Right forelimb (tissue), 1 donor: ENCODE measurements around the gene RHCE.
"Not testable (repeated sequence)": the region's sequence is repeated elsewhere in the genome, so short reads cannot be mapped to it uniquely, and the experiment has no call there.

Experiments
- DNase-seq: peaks from one replicate; pipeline ENCODE4 v3.0.0-alpha.2; 2018

The RHCE gene

DNA sequence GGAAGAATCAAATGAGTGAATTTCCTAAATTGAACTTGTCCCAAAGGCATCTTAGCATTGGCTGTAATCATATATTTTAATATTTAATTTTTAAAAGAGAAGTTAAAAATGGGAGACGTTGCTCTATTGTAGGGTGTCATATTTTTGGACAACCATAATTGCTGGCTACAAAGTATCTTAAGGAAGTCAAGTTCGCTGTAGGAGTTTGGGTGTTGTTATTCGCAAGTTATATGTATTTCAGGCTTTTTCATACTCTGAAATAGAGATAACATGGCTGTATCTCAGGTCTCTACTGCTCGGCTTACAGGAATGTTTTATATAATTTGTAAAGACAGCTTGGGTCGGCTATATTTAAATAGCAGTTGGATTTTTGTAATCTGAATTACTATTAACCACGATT is 81.6 kb downstream of the RHCE start:
- DNase-seq: no peak

DNA sequence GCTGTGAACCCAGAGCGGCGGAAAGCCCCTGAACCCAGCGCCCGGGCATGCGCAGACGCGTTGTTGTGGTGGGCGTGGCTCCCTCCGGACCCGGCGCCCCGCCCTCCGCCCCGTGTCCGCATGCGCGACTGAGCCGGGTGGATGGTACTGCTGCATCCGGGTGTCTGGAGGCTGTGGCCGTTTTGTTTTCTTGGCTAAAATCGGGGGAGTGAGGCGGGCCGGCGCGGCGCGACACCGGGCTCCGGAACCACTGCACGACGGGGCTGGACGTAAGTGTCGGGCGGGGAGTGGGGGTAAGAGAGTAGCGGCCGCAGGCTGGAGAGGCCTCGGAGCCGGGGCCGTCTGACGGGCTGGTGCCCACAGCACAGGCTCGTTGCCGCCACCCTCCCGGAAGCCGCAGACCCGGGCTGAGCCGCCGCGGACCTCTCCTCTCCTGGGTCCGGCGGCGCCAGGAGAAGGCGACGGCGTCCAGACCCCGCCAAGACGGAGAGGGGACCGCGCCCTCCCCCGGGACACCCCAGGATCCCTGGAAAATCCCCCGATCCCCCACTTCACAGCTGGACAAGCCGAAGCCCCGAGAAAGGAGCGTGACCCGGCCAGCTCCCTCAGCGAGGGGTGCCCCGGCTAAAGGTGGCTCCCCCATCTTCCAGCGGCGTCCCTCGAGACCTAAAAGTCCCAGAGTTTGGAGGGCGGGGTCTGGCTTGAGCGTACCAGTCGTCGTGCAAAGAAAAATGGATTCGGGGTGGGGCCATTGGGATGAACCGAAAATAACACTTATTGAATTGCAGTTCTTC is 82.2 kb downstream of the RHCE start, which contains the start of gene TMEM50A:
Gene TMEM50A, plus strand, starts transcription at position 147 of the 794 bp plus-strand sequence. CDS start 2,153 bp downstream, outside the sequence.
- DNase-seq: peak; percentile 94

DNA sequence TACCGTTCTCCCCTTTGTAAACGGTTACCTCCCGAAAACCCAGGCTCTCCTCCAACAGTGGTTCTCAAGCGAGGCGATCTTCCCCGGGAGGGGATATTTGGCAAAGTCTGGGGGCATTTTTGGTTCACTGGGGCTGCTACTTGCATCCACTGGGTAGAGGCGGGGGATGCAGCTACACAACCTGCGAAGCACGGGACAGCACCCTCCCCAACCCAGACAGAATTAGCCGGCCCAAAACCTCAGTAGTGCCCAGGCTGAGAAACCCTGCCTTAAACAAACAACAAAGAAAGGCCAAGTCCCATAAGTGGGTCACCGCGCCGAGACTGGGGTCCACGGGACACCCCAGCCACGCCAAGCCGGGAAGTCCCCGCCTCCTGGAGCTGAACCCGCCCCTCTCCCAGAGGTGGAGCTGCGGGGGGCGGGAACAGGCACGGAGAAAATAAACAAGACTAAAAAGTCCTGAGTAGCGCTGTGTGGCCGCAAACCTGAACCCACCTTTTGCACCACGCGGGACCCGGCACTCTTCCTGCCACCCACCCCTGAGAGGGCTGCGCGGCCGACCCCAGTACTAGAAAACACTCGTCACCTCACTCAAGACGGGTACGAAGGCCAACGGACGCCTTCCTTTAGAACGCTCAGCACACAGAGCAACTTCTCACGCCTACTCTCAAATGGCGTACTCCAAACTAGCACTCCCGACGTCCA is 83.0 kb downstream of the RHCE start:
- not testable (repeated sequence) for DNase-seq

DNA sequence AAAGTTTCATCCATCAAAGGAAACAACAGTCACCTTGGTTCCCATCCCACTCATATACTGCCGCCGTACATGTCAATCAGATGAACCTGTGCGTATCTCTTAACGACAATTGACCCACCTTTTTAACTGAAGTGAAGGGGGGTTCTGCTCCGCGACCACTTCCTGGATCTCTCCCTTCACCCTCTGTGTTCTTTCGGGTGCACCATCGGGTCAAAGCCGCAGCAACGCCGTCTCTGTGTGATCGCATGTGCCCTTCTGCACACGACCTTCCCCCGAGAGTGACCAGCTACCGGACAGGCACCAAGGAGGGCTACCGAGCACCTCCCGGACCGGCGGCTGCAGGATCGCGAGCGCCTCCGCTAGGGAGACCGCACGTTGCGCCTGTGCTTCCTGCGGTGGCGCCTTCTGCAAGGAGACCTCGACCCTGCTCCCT is 83.7 kb downstream of the RHCE start:
- not testable (repeated sequence) for DNase-seq

DNA sequence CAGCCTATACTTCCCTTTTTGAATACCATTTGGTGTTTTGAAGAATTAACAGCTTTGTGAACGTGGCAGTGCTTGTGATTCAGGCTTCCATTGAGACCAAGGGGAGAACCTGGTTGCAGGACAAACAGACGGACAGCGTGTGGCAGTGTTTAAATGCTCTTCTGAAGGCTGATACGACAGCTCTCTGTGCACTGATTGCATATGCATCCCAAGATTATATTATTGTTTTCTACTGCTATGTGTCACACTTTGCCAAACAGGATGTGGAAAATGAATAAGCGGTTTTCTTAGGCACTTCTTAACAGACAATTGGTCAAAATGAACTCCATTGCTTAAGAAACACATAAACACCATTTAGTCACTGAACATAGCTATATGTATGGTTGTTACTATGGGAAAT is 90.7 kb downstream of the RHCE start:
- DNase-seq: not testable (repeated sequence)

DNA sequence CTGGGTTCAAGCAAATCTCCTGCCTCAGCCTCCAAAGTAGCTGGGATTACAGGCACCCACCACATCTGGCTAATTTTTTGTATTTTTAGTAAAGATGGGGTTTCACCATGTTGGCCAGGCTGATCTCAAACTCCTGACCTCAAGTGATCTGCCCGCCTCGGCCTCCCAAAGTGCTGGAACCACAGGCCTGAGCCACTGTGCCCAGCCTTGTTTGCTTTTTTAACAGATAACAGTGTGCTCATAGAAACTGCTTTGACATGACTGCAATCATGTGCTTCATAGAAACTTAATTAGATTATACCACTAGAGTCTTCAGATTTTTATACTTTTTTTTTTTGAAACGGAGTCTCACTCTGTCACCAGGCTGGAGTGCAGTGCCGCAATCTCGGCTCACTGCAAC is 91.3 kb downstream of the RHCE start:
- not testable (repeated sequence) for DNase-seq

DNA sequence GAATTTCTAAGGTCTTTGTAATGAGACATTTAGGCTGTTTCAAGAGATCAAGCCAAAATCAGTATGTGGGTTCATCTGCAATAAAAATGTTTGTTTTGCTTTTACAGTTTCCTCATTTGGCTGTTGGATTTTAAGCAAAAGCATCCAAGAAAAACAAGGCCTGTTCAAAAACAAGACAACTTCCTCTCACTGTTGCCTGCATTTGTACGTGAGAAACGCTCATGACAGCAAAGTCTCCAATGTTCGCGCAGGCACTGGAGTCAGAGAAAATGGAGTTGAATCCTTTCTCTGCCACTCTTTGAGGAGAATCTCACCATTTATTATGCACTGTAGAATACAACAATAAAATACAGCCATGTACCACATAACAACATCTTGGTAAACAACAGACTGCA is 91.8 kb downstream of the RHCE start:
- not testable (repeated sequence) for DNase-seq

DNA sequence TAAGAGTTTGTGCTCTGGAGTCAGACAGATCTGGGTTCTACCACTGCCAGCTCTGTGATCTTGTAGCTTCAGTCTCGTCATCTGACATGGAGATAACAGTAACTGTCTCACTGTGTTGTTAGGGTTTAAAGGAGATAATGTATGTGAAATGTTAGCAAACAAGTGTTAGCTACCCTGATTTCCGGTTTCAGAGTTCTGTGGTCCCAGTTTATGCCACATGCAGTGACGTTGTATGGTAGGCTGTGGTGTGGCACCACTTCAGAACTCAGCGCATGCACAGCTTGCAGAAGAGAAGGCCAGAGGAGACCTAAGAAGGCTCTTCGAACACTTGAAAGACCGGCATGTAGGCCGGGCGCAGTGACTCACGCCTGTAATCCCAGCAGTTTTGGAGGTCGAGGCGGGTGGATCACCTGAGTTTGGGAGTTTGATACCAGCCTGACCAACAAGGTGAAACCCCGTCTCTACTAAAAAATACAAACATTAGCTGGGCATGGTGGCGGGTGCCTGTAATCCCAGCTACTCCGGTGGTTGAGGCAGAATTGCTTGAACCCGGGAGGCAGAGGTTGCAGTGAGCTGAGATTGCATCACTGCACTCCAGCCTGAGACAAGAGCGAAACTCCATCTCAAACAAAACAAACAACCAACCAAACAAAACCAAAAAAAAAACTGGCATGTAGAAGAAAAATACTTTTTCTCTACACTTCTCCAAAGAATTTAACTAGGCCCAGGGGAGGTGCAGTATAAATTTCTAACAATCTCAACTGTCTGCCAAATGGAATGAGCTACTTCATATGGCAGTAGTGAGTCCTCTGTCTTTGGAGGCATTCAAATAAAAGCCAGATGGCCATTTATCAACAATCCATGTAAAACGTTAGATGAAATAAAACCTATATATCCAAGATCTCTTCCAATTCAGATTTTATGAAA is 92.5 kb downstream of the RHCE start:
- DNase-seq: not testable (repeated sequence)

DNA sequence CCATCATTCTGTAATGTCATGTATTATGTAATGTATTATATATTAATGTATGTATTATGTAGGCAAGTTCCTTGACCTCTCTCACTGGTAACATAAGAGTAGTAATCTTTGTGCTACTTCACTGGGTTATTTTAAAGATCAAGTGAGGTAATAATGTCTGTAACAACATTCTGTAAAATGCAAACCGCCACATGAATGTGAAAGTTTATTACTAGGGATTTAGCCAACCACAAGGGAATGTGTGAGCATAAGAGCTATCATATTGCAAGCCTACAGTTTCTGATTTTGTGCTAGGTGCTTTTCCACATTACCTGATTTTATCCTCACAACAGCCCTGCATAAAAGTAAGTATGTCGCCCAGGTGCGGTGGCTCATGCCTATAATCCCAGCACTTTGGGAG is 96.2 kb downstream of the RHCE start:
- DNase-seq: not testable (repeated sequence)

DNA sequence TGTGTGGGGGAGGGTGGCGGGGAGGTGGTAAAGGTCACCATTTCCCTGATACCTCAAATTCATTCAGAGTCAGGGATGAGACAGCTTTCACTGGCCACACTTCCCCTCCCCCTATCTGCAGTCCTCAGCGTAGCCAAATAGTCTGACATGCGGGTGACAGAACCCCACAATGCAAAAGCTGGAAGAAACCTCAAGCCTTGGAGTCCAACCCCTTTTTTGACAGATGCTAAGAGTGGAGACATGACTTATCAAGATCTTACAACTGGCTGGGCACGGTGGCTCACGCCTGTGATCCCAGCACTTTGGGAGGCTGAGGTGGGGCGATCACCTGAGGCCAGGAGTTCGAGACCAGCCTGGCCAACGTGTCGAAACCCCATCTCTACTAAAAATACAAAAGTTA is 98.5 kb downstream of the RHCE start:
- not testable (repeated sequence) for DNase-seq

DNA sequence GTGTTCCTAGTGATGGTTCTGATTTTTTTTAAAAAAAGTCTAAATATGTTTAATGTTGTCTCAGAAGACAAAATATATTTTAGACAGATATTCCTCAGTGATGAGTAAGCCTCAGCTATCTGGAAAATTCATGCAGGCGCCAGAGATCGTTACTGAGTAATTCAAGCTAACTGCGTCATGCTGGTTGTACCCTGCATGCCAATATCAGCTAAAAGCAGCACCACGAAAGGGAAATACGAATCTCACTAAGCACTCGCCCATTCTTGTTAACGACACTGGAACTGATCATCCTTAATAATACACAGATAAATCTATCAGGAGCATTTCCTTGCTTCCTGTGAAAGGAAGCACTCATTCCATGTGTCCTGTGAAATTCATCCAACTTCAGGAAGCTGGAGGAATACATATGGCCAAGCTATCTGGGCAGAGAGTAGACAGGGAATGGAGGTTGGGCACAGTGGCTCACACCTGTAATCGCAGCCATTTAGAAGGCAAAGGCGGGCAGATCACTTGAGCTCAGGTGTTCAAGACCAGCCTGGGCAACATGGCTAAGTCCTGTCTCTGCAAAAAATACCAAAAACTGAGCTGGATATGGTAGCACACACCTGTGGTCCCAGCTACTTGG is 100.2 kb downstream of the RHCE start:
- not testable (repeated sequence) for DNase-seq

DNA sequence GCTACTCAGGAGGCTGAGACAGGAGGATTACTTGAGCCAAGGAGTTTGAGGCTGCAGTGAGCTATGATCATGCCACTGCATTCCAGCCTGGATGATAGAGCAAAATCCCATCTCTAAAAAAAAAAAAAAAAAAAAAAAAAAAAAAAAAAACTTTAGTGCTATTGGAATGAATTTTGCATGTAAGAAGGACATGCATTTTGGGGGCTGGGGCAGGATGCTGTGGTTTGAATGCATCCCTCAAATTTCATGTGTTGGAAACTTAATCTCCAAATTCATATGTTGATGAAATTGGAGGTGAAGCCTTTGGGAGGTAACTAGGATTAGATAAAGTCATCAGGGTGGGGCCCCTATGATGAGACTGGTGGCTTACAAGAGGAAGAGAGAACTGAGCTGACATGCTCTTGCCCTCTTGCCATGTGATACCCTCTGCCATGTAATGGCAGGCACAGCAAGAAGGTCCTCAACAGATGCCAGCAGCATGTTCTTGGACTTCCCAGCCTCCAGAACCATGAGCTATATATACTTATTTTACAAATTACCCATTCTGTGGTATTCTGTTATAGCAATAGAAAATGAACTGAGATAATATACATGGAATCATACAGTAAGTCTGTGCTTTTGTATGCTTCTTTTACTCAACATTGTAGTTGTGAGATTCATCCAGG is 107.7 kb downstream of the RHCE start:
- DNase-seq: not testable (repeated sequence)
